HG03378 (cell line): Measurements from ENCODE around the gene ARHGDIB.

Experiments
- ATAC-seq: cut with Tn5 transposase; IDR thresholded peaks from one replicate; pipeline ENCODE4 v1.9.1; 2021; ENCODE audit warnings: mild to moderate bottlenecking, moderate library complexity; ENCODE audit not compliant: unreplicated experiment

ARHGDIB gene

DNA sequence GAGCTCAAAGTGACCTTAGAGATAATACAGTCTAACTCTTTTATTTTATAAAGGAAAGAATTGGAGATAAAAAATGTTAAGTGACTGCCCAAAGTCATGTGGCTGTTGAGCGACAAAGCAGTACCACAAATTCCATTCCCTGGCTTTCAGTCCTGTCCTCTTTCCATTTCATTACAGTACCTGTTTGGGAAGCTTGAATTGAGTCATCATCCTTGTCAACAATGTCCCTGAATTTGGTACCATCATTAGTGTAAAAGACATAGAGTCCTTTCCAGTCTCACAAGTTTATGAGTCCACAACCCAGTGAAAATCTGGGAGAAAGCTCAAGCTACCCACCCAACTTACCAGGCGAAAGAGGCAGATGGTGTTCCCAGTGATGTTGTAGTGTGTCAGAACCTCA is 26.9 kb downstream of the ARHGDIB start:
- ATAC-seq = no peak

DNA sequence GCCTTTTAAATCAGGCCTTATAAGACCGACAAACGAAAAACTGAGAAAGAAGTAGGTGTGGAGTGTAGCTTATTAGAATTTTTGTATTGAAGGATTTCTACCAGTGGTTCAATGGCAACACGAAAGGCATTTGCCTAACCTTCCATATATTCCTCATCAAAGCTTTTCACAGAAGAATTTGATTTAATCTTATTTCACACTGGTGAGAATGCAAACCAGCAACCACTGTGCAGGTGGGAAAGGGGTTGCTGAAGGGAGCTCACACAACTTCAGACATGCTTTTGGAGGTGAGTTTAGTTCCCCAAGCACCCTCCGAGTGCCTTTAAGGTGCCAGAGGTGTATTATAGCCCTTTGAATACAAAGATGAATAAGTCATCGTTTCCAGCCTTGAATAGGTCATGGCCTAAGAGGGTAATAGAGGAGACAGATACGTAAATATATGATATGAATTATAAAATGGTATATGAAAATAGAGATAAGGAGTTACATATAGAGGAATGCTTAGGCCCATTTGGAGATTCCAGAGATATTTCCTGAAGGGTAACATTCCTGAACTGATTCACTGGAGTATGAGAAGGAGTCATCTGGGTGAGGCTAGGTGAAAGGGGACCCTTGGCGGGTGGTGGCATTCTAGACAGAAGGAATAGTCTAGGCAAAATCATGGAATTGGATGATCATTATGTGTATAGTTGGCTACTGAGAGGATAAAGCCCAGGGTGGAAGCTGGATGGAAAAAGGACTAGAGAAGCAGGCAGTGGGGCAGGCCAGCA is 29.4 kb downstream of the ARHGDIB start:
- no peak for ATAC-seq

GRCh38 chr12:14931359-14931758 is 30.0 kb downstream of the ARHGDIB start:
- ATAC-seq = no peak

- ATAC-seq = no peak
Measured at GRCh38 chr12:14930299-14930698, 31.1 kb downstream of the ARHGDIB start.

DNA sequence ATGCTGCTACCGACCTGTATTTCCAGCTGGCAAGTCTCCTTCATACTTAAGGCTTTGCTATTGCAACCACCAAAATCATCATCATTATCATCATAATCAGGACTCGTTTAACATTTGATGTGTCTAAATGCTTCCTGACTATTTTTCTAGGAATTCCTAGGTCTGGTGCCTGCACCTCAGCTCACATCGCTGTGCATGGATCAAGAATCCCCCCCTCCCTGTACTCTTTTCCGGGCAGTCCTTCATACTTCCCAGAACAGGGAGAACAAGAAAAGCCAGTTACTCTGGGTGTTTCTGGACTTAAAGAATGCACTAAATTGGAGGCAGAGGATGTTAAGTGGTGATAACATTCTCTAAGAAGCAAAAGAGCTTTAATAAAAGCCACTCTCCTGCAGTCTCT is 32.5 kb downstream of the ARHGDIB start:
- ATAC-seq = no peak

GRCh38 chr12:14927267-14927666 is 34.1 kb downstream of the ARHGDIB start:
- ATAC-seq = no peak

- ATAC-seq = no peak
Measured at GRCh38 chr12:14924541-14924940, 36.9 kb downstream of the ARHGDIB start.

DNA sequence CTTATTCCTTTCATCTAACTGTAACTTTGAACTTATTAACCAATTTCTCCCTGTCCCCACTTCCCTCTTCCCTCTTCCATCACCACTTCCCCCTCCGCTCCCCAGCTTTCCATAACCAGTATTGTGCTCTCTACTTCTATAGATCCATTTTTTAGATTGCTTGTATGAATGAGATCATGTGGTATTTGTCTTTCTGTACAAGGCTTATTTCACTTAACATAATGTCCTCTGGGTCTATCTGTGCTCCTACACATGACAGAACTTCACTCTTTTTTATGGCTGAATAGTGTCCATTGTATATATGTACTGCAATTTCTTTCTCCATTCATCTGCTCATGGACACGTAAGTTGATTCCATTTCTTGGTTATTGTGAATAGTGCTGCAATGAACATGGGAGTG is 37.5 kb downstream of the ARHGDIB start:
- ATAC-seq = no peak

- no peak for ATAC-seq
Measured at GRCh38 chr12:14921218-14921617, 40.2 kb downstream of the ARHGDIB start.

GRCh38 chr12:14920475-14921126 is 40.8 kb downstream of the ARHGDIB start:
- ATAC-seq = no peak

DNA sequence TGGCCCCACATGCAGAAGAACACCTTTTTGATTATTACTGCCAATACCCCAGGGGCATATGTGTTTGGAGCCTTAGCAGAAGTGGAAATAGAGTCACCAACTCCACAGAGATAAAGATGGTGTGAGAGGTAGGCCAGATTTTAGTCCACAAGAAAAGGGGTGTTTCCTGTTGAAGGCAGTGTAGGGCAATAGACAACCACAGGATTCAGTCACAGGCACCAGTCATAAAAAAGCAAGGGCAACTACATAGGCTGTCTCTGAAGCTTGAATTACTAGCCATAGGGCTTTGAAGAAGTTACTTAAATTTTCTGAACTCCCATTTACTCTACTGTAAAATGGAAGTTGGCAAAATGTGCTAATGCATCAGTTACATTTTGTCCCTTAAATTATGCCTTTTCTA is 41.9 kb downstream of the ARHGDIB start:
- no peak for ATAC-seq

DNA sequence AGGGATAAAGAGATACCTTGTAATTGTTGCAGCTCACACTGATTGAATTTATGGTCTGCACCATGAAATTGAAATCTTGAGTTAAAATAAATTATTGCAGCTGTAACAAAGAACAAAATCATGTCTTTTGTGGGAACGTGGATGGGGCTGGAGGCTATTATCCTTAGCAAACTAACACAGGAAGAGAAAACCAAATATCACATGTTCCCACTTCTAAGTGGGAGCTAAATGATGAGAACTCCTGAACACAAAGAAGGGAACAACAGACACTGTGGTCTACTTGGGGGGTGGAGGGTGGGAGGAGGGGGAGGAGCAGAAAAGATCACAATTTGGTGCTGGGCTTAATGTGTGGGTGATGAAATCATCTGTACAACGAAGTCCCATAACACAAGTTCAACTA is 45.7 kb downstream of the ARHGDIB start:
- ATAC-seq = no peak

GRCh38 chr12:14913381-14913781 is 48.0 kb downstream of the ARHGDIB start:
- no peak for ATAC-seq

DNA sequence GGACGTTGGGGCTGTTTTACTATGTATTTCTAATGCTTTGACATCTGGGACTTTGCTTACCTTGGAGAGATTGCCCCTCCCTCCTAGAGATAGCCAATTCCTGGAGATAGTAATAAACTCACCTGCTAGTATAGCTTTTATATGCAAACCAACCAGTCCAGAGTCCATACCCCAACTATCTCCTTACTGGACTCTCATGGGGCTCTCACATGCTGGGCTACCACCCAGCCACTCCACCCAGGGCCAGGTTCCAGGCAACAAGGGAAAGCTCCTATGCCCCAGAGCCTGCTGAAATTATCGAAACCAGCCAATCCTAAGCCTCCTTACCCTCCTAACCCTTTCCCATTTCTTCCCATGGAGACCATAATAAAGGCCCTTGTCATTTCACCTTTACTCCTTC is 50.3 kb downstream of the ARHGDIB start:
- no peak for ATAC-seq

- ATAC-seq = no peak
Measured at GRCh38 chr12:14910090-14910915, 51.1 kb downstream of the ARHGDIB start.

DNA sequence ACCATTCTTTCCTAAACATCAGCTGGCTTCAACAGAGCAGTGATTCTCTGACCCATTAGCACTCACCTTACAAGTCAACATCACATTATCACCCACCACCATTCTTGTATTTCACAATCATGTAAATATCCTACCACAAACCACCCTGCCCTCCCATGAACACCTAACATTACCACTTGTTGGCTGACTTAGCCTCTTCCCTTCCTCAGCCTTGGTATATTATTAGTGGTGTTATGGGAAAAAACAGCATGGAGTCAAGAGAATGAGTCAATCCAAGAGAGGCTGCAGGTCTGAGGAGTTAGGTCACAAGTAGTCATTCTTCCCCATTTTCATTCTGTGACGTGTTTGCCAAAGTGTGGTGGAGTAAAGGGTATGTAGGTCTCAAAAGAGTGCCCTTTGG is 53.4 kb downstream of the ARHGDIB start:
- ATAC-seq = no peak

DNA sequence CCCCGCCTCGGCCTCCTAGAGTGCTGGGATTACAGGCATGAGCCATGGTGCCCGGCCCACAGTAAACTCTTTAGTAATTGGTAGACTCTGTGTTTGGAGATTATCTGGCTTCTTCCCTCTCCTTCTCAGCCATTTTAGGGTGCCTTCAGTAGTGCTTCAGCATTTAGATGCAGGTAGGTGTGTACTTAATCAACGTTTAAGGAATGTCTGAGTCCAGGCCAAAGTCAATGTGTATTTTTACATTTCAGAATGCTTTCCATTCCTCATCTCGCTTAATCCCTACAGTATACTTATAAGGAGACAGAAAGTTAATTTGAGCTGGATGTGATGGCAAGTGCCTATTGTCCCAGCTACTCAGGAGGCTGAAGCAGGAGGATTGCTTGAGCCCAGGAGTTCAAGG is 55.3 kb downstream of the ARHGDIB start:
- no peak for ATAC-seq

GRCh38 chr12:14905269-14906004 is 56.0 kb downstream of the ARHGDIB start:
- ATAC-seq = no peak

- ATAC-seq = no peak
Measured at GRCh38 chr12:14904854-14905253, 56.5 kb downstream of the ARHGDIB start.

- ATAC-seq = no peak
Measured at GRCh38 chr12:14903386-14904098, 57.9 kb downstream of the ARHGDIB start.
